ENCODE data around the gene GARIN5A.
"Not testable (repeated sequence)": the region's sequence is repeated elsewhere in the genome, so short reads cannot be mapped to it uniquely, and the experiment has no call there.

GARIN5A gene

GRCh38 chr19:50488389-50489194 lies 11.9 kb upstream of the GARIN5A start:
- no peak for DNase-seq (ENCODE audit: low read depth in 2 of 2, low spot score in 1 of 2)

- DNase-seq (ENCODE audit: low read depth in 2 of 2, low spot score in 1 of 2), result no peak
These were observed 10.3 kb upstream of the GARIN5A start for GRCh38 chr19:50486823-50487515.

- no peak for DNase-seq (ENCODE audit: low read depth in 2 of 2, low spot score in 1 of 2)
These were observed 8.8 kb upstream of the GARIN5A start for GRCh38 chr19:50485284-50485955.

- no peak for DNase-seq (ENCODE audit: low read depth in 2 of 2, low spot score in 1 of 2)
These were observed 6.3 kb upstream of the GARIN5A start for GRCh38 chr19:50482916-50483315.

- DNase-seq (ENCODE audit: low read depth in 2 of 2, low spot score in 1 of 2), result no peak
These were observed 5.7 kb upstream of the GARIN5A start for GRCh38 chr19:50482271-50482855.

GRCh38 chr19:50481351-50482149 lies 4.9 kb upstream of the GARIN5A start:
- no peak for DNase-seq (ENCODE audit: low read depth in 2 of 2, low spot score in 1 of 2)

GRCh38 chr19:50480281-50481111 lies 3.8 kb upstream of the GARIN5A start:
- no peak for DNase-seq (ENCODE audit: low read depth in 2 of 2, low spot score in 1 of 2)

GRCh38 chr19:50479761-50480251 lies 3.2 kb upstream of the GARIN5A start:
- no peak for DNase-seq (ENCODE audit: low read depth in 2 of 2, low spot score in 1 of 2)

- DNase-seq (ENCODE audit: low read depth in 2 of 2, low spot score in 1 of 2), result no peak
These were observed 2.5 kb upstream of the GARIN5A start for GRCh38 chr19:50478901-50479715.

GRCh38 chr19:50477751-50478515 lies 1.3 kb upstream of the GARIN5A start:
- no peak for DNase-seq (ENCODE audit: low read depth in 2 of 2, low spot score in 1 of 2)

- DNase-seq (ENCODE audit: low read depth in 2 of 2, low spot score in 1 of 2), result no peak
These were observed 225 bp upstream of the GARIN5A start for GRCh38 chr19:50476907-50477238.

- DNase-seq (ENCODE audit: low read depth in 2 of 2, low spot score in 1 of 2), result no peak
These were observed 868 bp downstream of the GARIN5A start for GRCh38 chr19:50475736-50476223.

GRCh38 chr19:50475101-50475568 lies 1.5 kb downstream of the GARIN5A start:
- no peak for DNase-seq (ENCODE audit: low read depth in 2 of 2, low spot score in 1 of 2)

- not testable (repeated sequence) for DNase-seq (ENCODE audit: low read depth in 2 of 2, low spot score in 1 of 2)
These were observed 3.3 kb downstream of the GARIN5A start for GRCh38 chr19:50473336-50473735.

- DNase-seq (ENCODE audit: low read depth in 2 of 2, low spot score in 1 of 2), result no peak
These were observed 7.8 kb downstream of the GARIN5A start for GRCh38 chr19:50468818-50469217.

- DNase-seq (ENCODE audit: low read depth in 2 of 2, low spot score in 1 of 2), result no peak
These were observed 9.1 kb downstream of the GARIN5A start for GRCh38 chr19:50467566-50467965.

- no peak for DNase-seq (ENCODE audit: low read depth in 2 of 2, low spot score in 1 of 2)
These were observed 10.0 kb downstream of the GARIN5A start for GRCh38 chr19:50466706-50467039.

Measured in stimulated activated CD8-positive, alpha-beta memory T cell treated with anti-CD3 and anti-CD28 coated beads, Interleukin-4, amount 100 ng/mL, for 4 hours (primary cell).